ENCODE results near the gene RFPL2.

- TF ChIP-seq CTCF (IDR thresholded peaks at IDR 0.05) (no peak), POLR2A (IDR thresholded peaks at IDR 0.05) (no peak), POLR2AphosphoS5 (IDR thresholded peaks at IDR 0.05) (no peak)
These were observed 39.2 kb downstream of the RFPL2 start for GRCh38 chr22:32165681-32166080.

Measured in prostate gland (tissue), 2 donors.